Measurements from ENCODE around the gene RANBP9.

Gene RANBP9

GRCh38 chr6:13604546-13605416, 106.9 kb downstream of the RANBP9 start:
- H3K36me3 ChIP-seq (replicated peaks) = no peaks in the 10 kb centered on the region; the same call in 1 of the 2 replicates
- H3K9me3 ChIP-seq = no peaks in the 10 kb centered on the region
- no peak for DNase-seq (ENCODE audit: low spot score in 2 of 2)
- no peaks in the 10 kb centered on the region for H3K27me3 ChIP-seq (ENCODE audit: low read depth)
- no peak overlapping the region for H3K4me3 ChIP-seq
- no peaks in the 10 kb centered on the region for H3K4me1 ChIP-seq
- in situ Hi-C loops (cut with MboI; ENCODE audit: low sequenced_read_pairs) = no loop called here

- in situ Hi-C loops (cut with MboI; ENCODE audit: low sequenced_read_pairs) = no loop called here
- Histone ChIP-seq H3K27me3 (ENCODE audit: low read depth) (no peaks in the 10 kb centered on the region), H3K4me1 (no peaks in the 10 kb centered on the region), H3K36me3 (replicated peaks) (no peaks in the 10 kb centered on the region; the same call in 1 of the 2 replicates), H3K9me3 (no peaks in the 10 kb centered on the region), H3K4me3 (no peak overlapping the region)
- no peak for DNase-seq (ENCODE audit: low spot score in 2 of 2)
Observed at GRCh38 chr6:13604135-13604534, 107.5 kb downstream of the RANBP9 start.

GRCh38 chr6:13600036-13600435, 111.6 kb downstream of the RANBP9 start:
- H3K4me3 ChIP-seq = no peak overlapping the region
- no peaks in the 10 kb centered on the region for H3K9me3 ChIP-seq
- H3K27me3 ChIP-seq (ENCODE audit: low read depth) = no peaks in the 10 kb centered on the region
- peaks cover 9% of the 10 kb centered on the region for H3K36me3 ChIP-seq (replicated peaks)
- H3K4me1 ChIP-seq = no peaks in the 10 kb centered on the region
- in situ Hi-C loops (cut with MboI; ENCODE audit: low sequenced_read_pairs) = no loop called here
- DNase-seq (ENCODE audit: low spot score in 2 of 2) = no peak

GRCh38 chr6:13597073-13597472, 114.6 kb downstream of the RANBP9 start:
- H3K36me3 ChIP-seq (replicated peaks) = peaks cover 9% of the 10 kb centered on the region
- DNase-seq (ENCODE audit: low spot score in 2 of 2) = no peak
- in situ Hi-C loops (cut with MboI; ENCODE audit: low sequenced_read_pairs) = loop anchor here (25.0 kb wide), 1 partner anchor 260 kb away; the partner anchor contains the start of gene TBC1D7
- H3K4me1 ChIP-seq = no peaks in the 10 kb centered on the region
- no peak overlapping the region for H3K4me3 ChIP-seq
- no peaks in the 10 kb centered on the region for H3K27me3 ChIP-seq (ENCODE audit: low read depth)
- H3K9me3 ChIP-seq = no peaks in the 10 kb centered on the region

- DNase-seq (ENCODE audit: low spot score in 2 of 2) = no peak
- H3K4me3 ChIP-seq = no peak overlapping the region
- H3K36me3 ChIP-seq (replicated peaks) = peaks cover 9% of the 10 kb centered on the region
- H3K27me3 ChIP-seq (ENCODE audit: low read depth) = no peaks in the 10 kb centered on the region
- no peaks in the 10 kb centered on the region for H3K9me3 ChIP-seq
- in situ Hi-C loops (cut with MboI; ENCODE audit: low sequenced_read_pairs) = loop anchor here (25.0 kb wide), 1 partner anchor 256 kb away; the partner anchor contains the start of gene TBC1D7
- H3K4me1 ChIP-seq = no peaks in the 10 kb centered on the region
Observed at GRCh38 chr6:13593720-13594119, 117.9 kb downstream of the RANBP9 start.

GRCh38 chr6:13593103-13593502, 118.5 kb downstream of the RANBP9 start:
- DNase-seq (ENCODE audit: low spot score in 2 of 2) = no peak
- no peaks in the 10 kb centered on the region for H3K9me3 ChIP-seq
- H3K4me1 ChIP-seq = no peaks in the 10 kb centered on the region
- H3K27me3 ChIP-seq (ENCODE audit: low read depth) = no peaks in the 10 kb centered on the region
- in situ Hi-C loops (cut with MboI; ENCODE audit: low sequenced_read_pairs) = loop anchor here (25.0 kb wide), 1 partner anchor 256 kb away; the partner anchor contains the start of gene TBC1D7
- peaks cover 11% of the 10 kb centered on the region for H3K36me3 ChIP-seq (replicated peaks)
- no peak overlapping the region for H3K4me3 ChIP-seq

- Histone ChIP-seq H3K4me3 (no peak overlapping the region), H3K9me3 (no peaks in the 10 kb centered on the region), H3K27me3 (ENCODE audit: low read depth) (no peaks in the 10 kb centered on the region), H3K36me3 (replicated peaks) (peaks cover 5% of the 10 kb centered on the region; the same call in 1 of the 2 replicates), H3K4me1 (no peaks in the 10 kb centered on the region)
- DNase-seq (ENCODE audit: low spot score in 2 of 2) = no peak
- in situ Hi-C loops (cut with MboI; ENCODE audit: low sequenced_read_pairs) = loop anchor here (25.0 kb wide), 1 partner anchor 254 kb away; the partner anchor contains the start of gene TBC1D7
Observed at GRCh38 chr6:13591205-13591921, 120.3 kb downstream of the RANBP9 start.

- DNase-seq (ENCODE audit: low spot score in 2 of 2) = no peak
Observed at GRCh38 chr6:13590574-13591153, 121.0 kb downstream of the RANBP9 start.

GRCh38 chr6:13589801-13590200, 121.8 kb downstream of the RANBP9 start:
- Histone ChIP-seq H3K36me3 (replicated peaks) (peaks cover 9% of the 10 kb centered on the region), H3K9me3 (no peaks in the 10 kb centered on the region), H3K27me3 (ENCODE audit: low read depth) (no peaks in the 10 kb centered on the region), H3K4me3 (no peak overlapping the region), H3K4me1 (no peaks in the 10 kb centered on the region)
- no peak for DNase-seq (ENCODE audit: low spot score in 2 of 2)
- in situ Hi-C loops (cut with MboI; ENCODE audit: low sequenced_read_pairs) = loop anchor here (25.0 kb wide), 1 partner anchor 252 kb away; the partner anchor contains the start of gene TBC1D7

More at GRCh38 chr6:13590574-13591153, 121.0 kb downstream of the RANBP9 start:
- Histone ChIP-seq H3K27me3 (ENCODE audit: low read depth) (no peaks in the 10 kb centered on the region), H3K4me3 (no peak overlapping the region), H3K36me3 (replicated peaks) (peaks cover 5% of the 10 kb centered on the region; the same call in 1 of the 2 replicates), H3K4me1 (no peaks in the 10 kb centered on the region), H3K9me3 (no peaks in the 10 kb centered on the region)
- in situ Hi-C loops (cut with MboI; ENCODE audit: low sequenced_read_pairs) = loop anchor here (25.0 kb wide), 1 partner anchor 253 kb away; the partner anchor contains the start of gene TBC1D7

GRCh38 chr6:13586603-13587542, 124.8 kb downstream of the RANBP9 start:
- H3K9me3 ChIP-seq = no peaks in the 10 kb centered on the region
- H3K4me3 ChIP-seq = no peak overlapping the region
- H3K27me3 ChIP-seq (ENCODE audit: low read depth) = no peaks in the 10 kb centered on the region
- peaks cover 3% of the 10 kb centered on the region for H3K4me1 ChIP-seq
- in situ Hi-C loops (cut with MboI; ENCODE audit: low sequenced_read_pairs) = loop anchor here (25.0 kb wide), 1 partner anchor 250 kb away; the partner anchor contains the start of gene TBC1D7
- peaks cover 12% of the 10 kb centered on the region for H3K36me3 ChIP-seq (replicated peaks)
- no peak for DNase-seq (ENCODE audit: low spot score in 2 of 2)

GRCh38 chr6:13581700-13582229, 129.9 kb downstream of the RANBP9 start:
- Histone ChIP-seq H3K36me3 (replicated peaks) (peaks cover 9% of the 10 kb centered on the region), H3K4me1 (peaks cover 6% of the 10 kb centered on the region), H3K4me3 (no peak overlapping the region), H3K27me3 (ENCODE audit: low read depth) (no peaks in the 10 kb centered on the region), H3K9me3 (no peaks in the 10 kb centered on the region)
- no peak for DNase-seq (ENCODE audit: low spot score in 2 of 2)
- in situ Hi-C loops (cut with MboI; ENCODE audit: low sequenced_read_pairs) = loop anchor here (25.0 kb wide), 1 partner anchor 244 kb away; the partner anchor contains the start of gene TBC1D7

- no peak overlapping the region for H3K4me3 ChIP-seq
- no peak for DNase-seq (ENCODE audit: low spot score in 2 of 2)
- in situ Hi-C loops (cut with MboI; ENCODE audit: low sequenced_read_pairs) = loop anchor here (25.0 kb wide), 1 partner anchor 243 kb away; the partner anchor contains the start of gene TBC1D7
Observed at GRCh38 chr6:13579911-13580310, 131.7 kb downstream of the RANBP9 start.

More at GRCh38 chr6:13579911-13580310, 131.7 kb downstream of the RANBP9 start:
- Histone ChIP-seq H3K9me3 (no peaks in the 10 kb centered on the region), H3K27me3 (ENCODE audit: low read depth) (no peaks in the 10 kb centered on the region), H3K4me1 (peaks cover 9% of the 10 kb centered on the region), H3K36me3 (replicated peaks) (peaks cover 4% of the 10 kb centered on the region)
